Measurements from ENCODE around the gene NPEPL1.
"Not testable (repeated sequence)": the region's sequence is repeated elsewhere in the genome, so short reads cannot be mapped to it uniquely, and the experiment has no call there.

NPEPL1 gene

DNA sequence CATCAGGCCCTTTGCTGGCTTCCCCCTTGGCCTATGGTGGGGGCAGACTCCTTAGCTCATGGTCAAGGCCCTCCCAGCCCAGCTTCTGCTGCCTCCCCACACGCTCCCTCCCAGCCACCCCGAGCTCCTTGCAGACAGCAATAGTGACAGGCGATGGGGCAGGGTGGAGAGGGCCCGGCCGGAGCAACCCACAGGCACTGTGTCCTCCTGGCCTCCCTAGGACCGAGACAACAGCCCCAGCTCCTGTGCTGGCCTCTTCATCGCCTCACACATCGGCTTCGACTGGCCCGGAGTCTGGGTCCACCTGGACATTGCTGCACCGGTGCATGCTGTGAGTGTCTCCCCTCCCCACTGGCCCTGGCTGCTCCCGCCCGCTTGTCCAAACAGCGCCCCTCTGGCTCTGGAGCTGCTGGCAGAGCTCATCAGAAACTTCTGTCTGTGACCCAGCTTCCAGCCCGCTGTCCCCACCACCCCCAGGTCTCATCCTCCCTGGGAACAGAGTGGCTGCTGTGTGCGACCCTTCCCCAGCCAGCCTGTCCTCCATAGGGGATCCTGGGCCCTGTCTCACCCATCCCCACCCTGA is 21.8 kb downstream of the NPEPL1 start:
- no peak for DNase-seq

DNA sequence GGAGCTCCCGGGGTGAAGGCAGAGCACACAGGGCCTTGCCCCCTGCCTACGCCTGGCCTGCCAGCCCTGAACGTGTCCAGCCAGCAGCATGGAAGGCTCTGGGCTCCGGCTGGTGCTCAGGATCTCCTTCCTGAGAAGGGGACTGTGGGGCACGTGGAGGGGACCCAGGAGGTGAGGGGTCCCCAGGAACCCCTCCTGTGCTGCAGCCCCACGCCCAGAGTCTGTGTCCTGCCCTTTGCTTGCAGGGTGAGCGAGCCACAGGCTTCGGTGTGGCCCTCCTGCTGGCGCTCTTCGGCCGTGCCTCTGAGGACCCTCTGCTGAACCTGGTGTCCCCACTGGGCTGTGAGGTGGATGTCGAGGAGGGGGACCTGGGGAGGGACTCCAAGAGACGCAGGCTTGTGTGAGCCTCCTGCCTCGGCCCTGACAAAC is 22.3 kb downstream of the NPEPL1 start:
- DNase-seq, result no peak

DNA sequence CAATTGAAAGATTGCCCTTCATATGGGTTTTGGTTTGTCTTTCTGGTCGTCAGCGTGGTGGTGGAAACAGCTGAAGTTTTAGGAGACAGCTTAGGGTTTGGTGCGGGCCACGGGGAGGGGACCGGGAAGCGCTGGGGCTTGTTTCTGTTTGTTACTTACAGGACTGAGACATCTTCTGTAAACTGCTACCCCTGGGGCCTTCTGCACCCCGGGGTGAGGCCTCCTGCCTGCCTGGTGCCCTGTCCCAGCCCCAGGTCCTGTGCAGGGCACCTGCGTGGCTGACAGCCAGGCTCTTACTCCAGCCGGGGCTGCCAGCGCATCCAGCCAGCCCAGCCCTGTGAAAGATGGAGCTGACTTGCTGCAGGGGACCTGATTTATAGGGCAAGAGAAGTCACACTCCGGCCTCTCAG is 22.8 kb downstream of the NPEPL1 start:
- DNase-seq, result no peak

- DNase-seq, result no peak
Measured at GRCh38 chr20:58715801-58716475, 23.3 kb downstream of the NPEPL1 start.

GRCh38 chr20:58716476-58717277 is 24.1 kb downstream of the NPEPL1 start:
- no peak for DNase-seq

- no peak for DNase-seq
Measured at GRCh38 chr20:58717278-58718091, 24.9 kb downstream of the NPEPL1 start.

GRCh38 chr20:58718121-58718563 is 25.5 kb downstream of the NPEPL1 start:
- DNase-seq, result no peak

- DNase-seq, result no peak
Measured at GRCh38 chr20:58718729-58719128, 26.1 kb downstream of the NPEPL1 start.

DNA sequence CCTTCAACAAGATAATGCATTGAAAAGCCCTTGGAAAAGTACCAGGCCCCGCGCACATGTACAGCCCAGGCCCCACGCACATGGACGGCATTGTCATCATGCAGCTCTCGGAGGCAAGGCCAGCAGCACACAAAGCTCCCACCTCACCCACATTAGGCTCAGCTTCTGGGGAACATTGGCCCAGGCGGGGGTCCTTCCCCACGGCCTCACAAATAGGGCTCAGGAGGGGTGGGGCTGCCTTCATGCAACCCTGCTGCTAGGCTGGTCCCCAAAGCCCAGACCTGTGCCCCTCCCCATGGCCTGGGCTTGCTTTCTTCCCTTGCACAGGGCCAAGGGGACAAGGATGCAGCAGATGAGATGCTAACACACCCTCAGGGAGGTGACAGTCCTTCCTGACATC is 26.7 kb downstream of the NPEPL1 start:
- DNase-seq, result no peak

DNA sequence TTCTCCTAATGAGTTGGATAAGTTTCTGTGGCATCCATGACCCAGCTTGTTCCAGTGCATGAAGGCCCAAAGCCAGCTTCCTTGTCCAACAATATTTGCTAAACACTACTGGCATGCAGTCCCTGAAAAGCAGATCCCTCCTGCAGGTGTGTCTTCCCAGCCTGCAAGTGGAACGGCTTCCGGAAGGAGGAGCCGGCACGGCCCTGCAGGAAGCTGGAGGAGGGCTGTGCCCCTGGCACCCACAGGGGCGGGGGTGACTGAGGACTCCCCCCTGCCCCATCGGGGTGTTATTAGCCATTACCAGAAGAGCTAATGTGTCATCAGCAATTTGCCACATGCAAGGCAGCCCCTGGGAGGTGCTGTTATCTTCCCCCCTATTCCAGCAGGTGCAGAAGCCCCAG is 27.4 kb downstream of the NPEPL1 start:
- DNase-seq, result no peak

GRCh38 chr20:58720890-58721289 is 28.3 kb downstream of the NPEPL1 start:
- DNase-seq, result no peak

- DNase-seq, result no peak
Measured at GRCh38 chr20:58721951-58722778, 29.6 kb downstream of the NPEPL1 start.

DNA sequence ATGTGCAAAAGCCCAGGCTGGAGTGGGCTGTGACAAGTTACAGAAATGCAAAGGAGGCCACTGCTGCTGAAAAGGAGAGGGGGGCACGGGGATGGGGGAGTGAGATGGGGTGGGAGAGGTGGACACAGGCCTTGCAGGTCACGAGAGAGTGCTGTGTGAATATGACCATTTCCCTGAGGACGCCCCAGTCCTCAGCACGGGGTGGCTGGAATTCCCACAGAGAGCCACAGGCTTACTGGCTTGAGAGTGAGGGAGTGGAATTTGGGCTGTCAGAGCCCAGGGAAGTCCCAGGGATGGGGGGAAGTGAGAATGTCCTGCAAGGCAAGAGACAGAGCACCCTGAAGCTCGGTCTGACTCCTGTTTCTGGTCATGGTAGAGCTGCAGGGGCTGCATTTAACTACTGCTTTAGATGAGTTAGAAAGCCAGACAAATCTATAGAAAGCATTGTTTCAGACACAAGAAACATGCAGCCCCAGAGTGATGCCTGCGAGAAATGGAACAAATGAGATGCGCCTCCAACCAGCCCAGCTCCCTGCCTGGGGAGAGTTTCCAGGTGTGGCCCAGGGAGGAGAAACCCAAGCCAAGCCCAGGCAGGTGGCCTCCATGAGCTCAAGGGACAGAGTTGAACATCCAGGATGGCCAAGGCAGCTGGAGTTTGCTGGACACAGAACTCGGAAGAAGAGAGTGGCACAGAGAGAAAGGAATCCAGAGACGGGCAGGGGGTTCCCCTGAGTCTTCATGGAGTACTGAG is 30.5 kb downstream of the NPEPL1 start:
- no peak for DNase-seq

- no peak for DNase-seq
Measured at GRCh38 chr20:58723628-58723984, 31.0 kb downstream of the NPEPL1 start.

- DNase-seq, result not testable (repeated sequence)
Measured at GRCh38 chr20:58726156-58726555, 33.6 kb downstream of the NPEPL1 start.

DNA sequence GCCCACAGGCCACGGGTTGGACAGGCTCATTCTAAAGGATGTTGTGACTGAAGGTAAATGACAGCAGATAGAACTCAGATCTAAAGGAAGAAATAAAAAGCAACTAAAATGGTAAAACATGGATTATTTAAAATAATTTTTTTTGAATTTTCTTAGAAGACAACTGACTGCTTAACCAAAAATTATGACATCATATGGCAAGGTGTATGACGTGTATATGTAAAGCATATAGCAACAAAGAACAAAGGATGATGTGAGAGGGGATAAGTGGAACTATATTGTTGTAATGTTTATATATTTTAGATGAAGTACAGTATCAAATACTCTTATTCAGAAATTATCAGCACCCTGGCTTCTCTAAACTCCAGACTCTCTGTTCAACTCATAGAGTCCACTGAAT is 38.6 kb downstream of the NPEPL1 start:
- DNase-seq, result no peak

- DNase-seq, result no peak
Measured at GRCh38 chr20:58737198-58737597, 44.6 kb downstream of the NPEPL1 start.

DNA sequence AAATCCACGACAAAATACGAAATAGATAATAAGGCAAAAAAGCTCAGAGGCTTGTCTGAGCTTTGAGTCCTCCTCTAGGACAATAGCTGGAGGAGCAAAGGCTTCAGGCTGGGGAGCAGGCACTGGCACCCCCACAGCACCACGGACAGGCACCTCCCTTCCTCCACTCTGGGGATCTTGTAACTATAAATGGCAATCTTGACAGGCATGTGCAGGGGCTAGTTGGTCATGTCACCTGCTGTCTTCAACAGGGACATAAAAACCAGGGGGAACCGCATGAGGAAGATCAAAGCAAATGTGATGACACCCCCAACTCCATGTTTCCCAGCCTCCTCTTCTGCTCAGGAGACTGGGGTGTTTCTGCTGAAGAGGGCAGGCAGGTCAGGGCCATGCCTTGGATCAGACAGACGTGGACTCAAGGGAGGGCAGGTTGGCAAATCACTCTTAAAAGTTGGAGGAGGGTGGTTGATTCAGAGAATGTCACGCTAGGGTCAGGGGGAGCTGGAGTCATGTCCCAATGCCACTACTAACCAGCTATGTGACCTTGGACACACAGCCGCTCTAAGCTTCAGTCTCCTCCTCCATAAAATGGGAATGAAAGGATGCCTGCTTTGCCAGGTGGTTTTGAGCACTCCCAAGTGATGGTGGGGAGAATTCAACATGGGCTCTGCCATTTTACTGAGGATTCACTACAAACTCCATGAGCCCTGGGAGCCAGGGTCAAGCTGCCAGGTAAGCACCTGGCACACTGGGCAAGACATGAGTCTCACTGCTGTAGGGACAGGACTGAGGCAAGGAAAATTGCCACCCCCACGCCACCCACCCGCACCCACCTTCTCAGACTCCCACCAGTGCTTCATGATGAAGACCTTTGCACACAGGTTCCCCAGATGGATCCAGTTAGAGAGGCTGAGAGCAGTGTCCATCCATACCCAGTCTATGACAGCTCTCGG is 48.0 kb downstream of the NPEPL1 start:
- DNase-seq, result no peak

DNA sequence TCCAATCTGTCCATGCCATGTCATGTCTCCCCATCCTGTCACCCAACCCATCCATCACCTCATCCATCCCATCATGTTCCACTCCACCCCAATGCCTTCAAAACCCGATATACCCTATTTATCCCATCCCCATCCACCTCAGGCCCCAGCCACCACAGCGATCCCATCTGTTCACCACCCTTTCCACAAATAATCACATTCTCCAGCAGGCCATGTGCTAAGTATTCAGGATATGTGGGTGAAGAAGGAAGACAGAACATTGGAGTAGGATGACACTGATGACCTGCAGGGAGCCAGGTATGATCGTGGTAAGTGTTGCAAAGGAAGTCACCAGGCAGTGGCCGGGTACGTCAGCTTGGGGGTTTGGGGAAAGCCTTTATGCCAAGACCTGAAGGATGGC is 48.8 kb downstream of the NPEPL1 start:
- DNase-seq, result no peak

Measured in fibroblast of skin of scalp (primary cell).